Common myeloid progenitor, CD34-positive (primary cell): ENCODE results near the gene TBC1D22A.

Experiments
- CTCF ChIA-PET: fragments of 350-600 bp; sonication (Branson Sonifier 250); formaldehyde crosslinking; loops from one replicate; lab custom pipeline; 2021; ENCODE audit warnings: antibody characterized with exemption; lab: Charles Lee
- POLR2A ChIA-PET: fragments of 350-600 bp; sonication (Branson Sonifier 250); formaldehyde crosslinking; loops from one replicate; lab custom pipeline; 2021; ENCODE audit warnings: antibody characterized with exemption; lab: Charles Lee
- DNase-seq, 3 donors: peaks; one replicate each; pipeline versions ENCODE4 v3.0.0 to v3.0.0-alpha.2; 2013
- H3K27ac ChIP-seq, 2 experiments: 1 replicate in 1 of 2; 2 replicates in 1 of 2; pipeline ENCODE4 v1.7.0; 2013; ENCODE audit warnings: inconsistent platforms in 2 of 2, low read length in 2 of 2, mild to moderate bottlenecking in 2 of 2, low read depth in 1 of 2, moderate library complexity in 1 of 2; ENCODE audit not compliant: severe bottlenecking in 2 of 2, insufficient read depth in 1 of 2, poor library complexity in 1 of 2
- H3K27me3 ChIP-seq, 5 experiments: replicated peaks in 2 of 5; 1 replicate in 3 of 5; 2 replicates in 2 of 5; pipeline versions ENCODE4 v1.6.1 to v1.7.0; 2013; ENCODE audit warnings: low read length in 4 of 5, mild to moderate bottlenecking in 2 of 5, moderate library complexity in 2 of 5, inconsistent platforms in 1 of 5; ENCODE audit not compliant: insufficient read depth in 5 of 5, control insufficient read depth in 4 of 5
- H3K36me3 ChIP-seq, 4 experiments: 1 replicate in 2 of 4; 2 replicates in 2 of 4; pipeline versions ENCODE4 v1.6.1 to v1.7.0; 2013; ENCODE audit warnings: low read length in 3 of 4, control low read depth in 1 of 4, mild to moderate bottlenecking in 1 of 4; ENCODE audit not compliant: control insufficient read depth in 4 of 4, insufficient read depth in 4 of 4
- H3K4me1 ChIP-seq, 4 experiments: 1 replicate in 3 of 4; 2 replicates in 1 of 4; pipeline versions ENCODE4 v1.6.1 to v1.7.1; 2013; ENCODE audit warnings: low read length in 3 of 4, mild to moderate bottlenecking in 3 of 4, control low read depth in 1 of 4, inconsistent platforms in 1 of 4, moderate library complexity in 1 of 4; ENCODE audit not compliant: control insufficient read depth in 4 of 4, insufficient read depth in 4 of 4; ENCODE audit errors: control extremely low read depth in 1 of 4
- H3K4me3 ChIP-seq, 7 experiments: 1 replicate in 4 of 7; 2 replicates in 3 of 7; pipeline versions ENCODE4 v1.5.1 to v1.7.0; 2013; ENCODE audit warnings: mild to moderate bottlenecking in 7 of 7, low read length in 6 of 7, moderate library complexity in 6 of 7, inconsistent platforms in 2 of 7, low read depth in 2 of 7, control low read depth in 1 of 7; ENCODE audit not compliant: insufficient read depth in 4 of 7, control insufficient read depth in 1 of 7; ENCODE audit errors: extremely low read depth in 1 of 7
- H3K9me3 ChIP-seq, 5 experiments: 1 replicate in 4 of 5; 2 replicates in 1 of 5; pipeline versions ENCODE4 v1.6.1 to v1.7.1; 2013; ENCODE audit warnings: low read length in 4 of 5, mild to moderate bottlenecking in 2 of 5, inconsistent platforms in 1 of 5, low read depth in 1 of 5, moderate library complexity in 1 of 5; ENCODE audit not compliant: control insufficient read depth in 4 of 5, insufficient read depth in 2 of 5; ENCODE audit errors: control extremely low read depth in 1 of 5
- WGBS: methylation state at CpG from one replicate; pipeline ENCODE4 v1.1.5; 2013; ENCODE audit not compliant: insufficient coverage; 5-methylcytosine and 5-hydroxymethylcytosine counted together

The TBC1D22A gene

DNA sequence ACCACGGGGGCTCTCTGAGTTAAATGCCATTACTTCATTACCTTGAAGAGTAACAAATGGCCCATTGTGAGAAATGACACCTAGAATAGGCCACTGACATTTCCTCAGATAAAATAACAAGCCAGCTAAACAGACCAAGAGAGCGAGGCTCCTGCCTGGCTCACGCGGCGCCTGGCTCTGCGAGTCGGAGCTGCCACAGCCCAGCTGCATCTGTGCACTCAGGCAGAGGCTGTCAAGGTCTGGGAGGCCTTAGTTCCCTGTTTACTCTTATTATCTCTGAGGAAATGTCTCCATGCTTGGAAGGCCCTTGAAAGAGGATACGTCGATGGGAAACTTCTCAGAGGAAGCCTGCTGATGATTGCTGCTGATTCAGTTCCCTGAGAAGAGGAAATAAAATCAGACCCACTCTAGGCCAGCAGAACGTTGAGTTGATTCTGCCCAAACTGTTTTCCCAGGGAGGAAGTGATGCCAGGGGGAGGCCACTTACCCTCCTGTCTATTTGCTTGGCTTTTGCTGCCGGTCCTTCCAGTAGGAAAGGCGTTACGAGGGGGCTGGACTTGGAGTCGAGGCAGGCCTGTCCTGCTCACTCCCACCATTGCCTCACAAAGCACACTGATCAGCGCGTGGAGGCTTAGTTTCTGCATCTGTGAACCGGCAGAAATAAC, 208.8 kb downstream of the TBC1D22A start:
- peak in 2 of 3 donors; percentile 9 to 17 for DNase-seq
- Histone ChIP-seq H3K27me3 (no peaks in the 10 kb centered on the region), H3K9me3 (no peaks in the 10 kb centered on the region), H3K27ac (no peak overlapping the region), H3K36me3 (peaks cover 6 to 17% (median 10%) of the 10 kb centered on the region in 4 experiments), H3K4me1 (peaks cover 0 to 6% (median under 1%) of the 10 kb centered on the region in 4 experiments), H3K4me3 (no peak overlapping the region)
- CTCF ChIA-PET, result no interaction called here
- POLR2A ChIA-PET, result interaction anchor here (0.6 kb wide), 1 partner anchor 88 kb away, joined by 3 read pairs; no protein-coding TSS in a partner anchor
- 78% methylated on average over 16 of the region's 17 CpGs for WGBS

DNA sequence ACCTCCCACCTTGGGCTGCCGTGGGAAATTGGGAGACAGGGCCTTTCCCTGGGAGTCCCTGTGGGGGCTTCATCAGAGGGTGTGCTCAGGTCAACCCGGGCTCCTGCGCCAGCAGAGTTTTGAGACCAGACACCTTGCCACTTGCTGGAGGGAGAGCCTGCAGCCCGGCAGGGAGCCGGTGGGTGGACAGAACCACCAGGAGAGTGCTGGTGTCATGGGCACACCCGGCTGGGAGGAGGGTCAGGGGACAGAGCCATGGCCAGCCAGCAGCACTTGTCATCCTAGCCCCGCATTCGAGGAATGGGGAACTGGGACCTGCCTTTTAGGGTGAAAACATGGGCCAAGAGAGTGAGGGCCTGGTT, 209.3 kb downstream of the TBC1D22A start:
- ChIA-PET CTCF (no interaction called here), POLR2A (no interaction called here)
- H3K27me3 ChIP-seq, result no peaks in the 10 kb centered on the region
- DNase-seq, result no peak
- peaks cover 0 to 6% (median under 1%) of the 10 kb centered on the region in 4 experiments for H3K4me1 ChIP-seq
- H3K27ac ChIP-seq, result no peak overlapping the region
- no peaks in the 10 kb centered on the region for H3K9me3 ChIP-seq
- no peak overlapping the region for H3K4me3 ChIP-seq
- 89% methylated on average over 6 of the region's 8 CpGs for WGBS
- H3K36me3 ChIP-seq, result peaks cover 6 to 22% (median 13%) of the 10 kb centered on the region in 4 experiments

- no peaks in the 10 kb centered on the region for H3K27me3 ChIP-seq
- peaks cover 6 to 22% (median 13%) of the 10 kb centered on the region in 4 experiments for H3K36me3 ChIP-seq
- H3K9me3 ChIP-seq, result no peaks in the 10 kb centered on the region
- ChIA-PET POLR2A (no interaction called here), CTCF (no interaction called here)
- 94% methylated on average over 16 of the region's 17 CpGs for WGBS
- DNase-seq, result no peak
- H3K4me1 ChIP-seq, result peaks cover 0 to 6% (median under 1%) of the 10 kb centered on the region in 4 experiments
- H3K27ac ChIP-seq, result no peak overlapping the region
- H3K4me3 ChIP-seq, result no peak overlapping the region
Observed at GRCh38 chr22:46972256-46972655, 209.8 kb downstream of the TBC1D22A start.

GRCh38 chr22:46972901-46973831, 210.7 kb downstream of the TBC1D22A start:
- peaks cover 6 to 30% (median 15%) of the 10 kb centered on the region in 4 experiments for H3K36me3 ChIP-seq
- no peak overlapping the region for H3K27ac ChIP-seq
- no peak for DNase-seq
- peaks cover 0 to 6% (median under 1%) of the 10 kb centered on the region in 4 experiments for H3K4me1 ChIP-seq
- POLR2A ChIA-PET, result no interaction called here
- no peaks in the 10 kb centered on the region for H3K27me3 ChIP-seq
- 96% methylated on average over 16 of the region's 32 CpGs for WGBS
- CTCF ChIA-PET, result no interaction called here
- no peaks in the 10 kb centered on the region for H3K9me3 ChIP-seq
- no peak overlapping the region for H3K4me3 ChIP-seq

DNA sequence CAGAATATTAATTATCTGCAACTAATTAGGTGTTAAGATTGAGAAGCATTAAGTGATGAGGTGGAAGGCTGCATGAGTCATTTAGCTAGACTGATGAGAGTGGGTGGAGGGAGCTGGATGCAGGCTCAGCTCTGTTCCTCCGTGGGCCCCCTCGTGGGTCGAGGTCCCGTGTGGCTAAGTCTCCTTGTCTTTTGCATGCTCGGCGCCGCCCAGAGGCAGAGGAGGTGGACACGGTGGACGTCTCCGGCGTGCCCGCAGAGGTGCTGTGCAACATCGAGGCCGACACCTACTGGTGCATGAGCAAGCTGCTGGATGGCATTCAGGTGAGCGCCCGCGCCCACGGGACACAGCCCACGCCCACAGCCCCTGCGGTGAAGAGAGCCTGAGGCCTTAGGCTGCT, 211.6 kb downstream of the TBC1D22A start:
- Histone ChIP-seq H3K9me3 (no peaks in the 10 kb centered on the region), H3K36me3 (peaks cover 6 to 32% (median 16%) of the 10 kb centered on the region in 4 experiments), H3K4me3 (no peak overlapping the region), H3K4me1 (peaks cover 0 to 6% (median under 1%) of the 10 kb centered on the region in 4 experiments), H3K27ac (no peak overlapping the region), H3K27me3 (no peaks in the 10 kb centered on the region)
- WGBS, result 98% methylated on average over 20 of the region's 20 CpGs
- CTCF ChIA-PET, result no interaction called here
- POLR2A ChIA-PET, result no interaction called here
- DNase-seq, result no peak

- ChIA-PET CTCF (no interaction called here), POLR2A (no interaction called here)
- WGBS, result 98% methylated on average over 22 of the region's 24 CpGs
Observed at GRCh38 chr22:46974631-46975585, 212.5 kb downstream of the TBC1D22A start.

More at GRCh38 chr22:46974631-46975585, 212.5 kb downstream of the TBC1D22A start:
- no peaks in the 10 kb centered on the region for H3K27me3 ChIP-seq
- DNase-seq, result no peak
- H3K9me3 ChIP-seq, result peaks cover 0 to 5% (median 0%) of the 10 kb centered on the region in 5 experiments
- H3K4me3 ChIP-seq, result no peak overlapping the region
- H3K36me3 ChIP-seq, result peaks cover 6 to 40% (median 23%) of the 10 kb centered on the region in 4 experiments
- H3K27ac ChIP-seq, result no peak overlapping the region
- H3K4me1 ChIP-seq, result peaks cover 0 to 5% (median under 1%) of the 10 kb centered on the region in 4 experiments
